Erythroblast (primary cell): ENCODE results near the gene RPLP1.
A peak's percentile ranks its signal among the peaks of the same experiment; 100 is the strongest.

Source experiments
- DNase-seq, 2 experiments: peaks; one replicate each; lab custom pipeline; 2025; lab: John Stamatoyannopoulos, UW
- GATA1 ChIP-seq: IDR thresholded peaks from 2 replicates; pipeline ENCODE4 v1.6.1; 2011; ENCODE audit warnings: low read depth, mild to moderate bottlenecking, control low read depth, low read length, moderate library complexity
- POLR2A ChIP-seq: IDR thresholded peaks from 2 replicates; pipeline ENCODE4 v1.6.1; 2011; ENCODE audit warnings: mild to moderate bottlenecking, low read length

RPLP1 gene

GRCh38 chr15:69454953-69455352, 2.3 kb downstream of the RPLP1 start:
- DNase-seq, result no peak
- TF ChIP-seq POLR2A (no peak), GATA1 (no peak)

- peak in 1 of 2 experiments; percentile 27 for DNase-seq
- TF ChIP-seq POLR2A (peak; percentile 25), GATA1 (no peak)
Observed at GRCh38 chr15:69456208-69457166, 3.9 kb downstream of the RPLP1 start.

DNA sequence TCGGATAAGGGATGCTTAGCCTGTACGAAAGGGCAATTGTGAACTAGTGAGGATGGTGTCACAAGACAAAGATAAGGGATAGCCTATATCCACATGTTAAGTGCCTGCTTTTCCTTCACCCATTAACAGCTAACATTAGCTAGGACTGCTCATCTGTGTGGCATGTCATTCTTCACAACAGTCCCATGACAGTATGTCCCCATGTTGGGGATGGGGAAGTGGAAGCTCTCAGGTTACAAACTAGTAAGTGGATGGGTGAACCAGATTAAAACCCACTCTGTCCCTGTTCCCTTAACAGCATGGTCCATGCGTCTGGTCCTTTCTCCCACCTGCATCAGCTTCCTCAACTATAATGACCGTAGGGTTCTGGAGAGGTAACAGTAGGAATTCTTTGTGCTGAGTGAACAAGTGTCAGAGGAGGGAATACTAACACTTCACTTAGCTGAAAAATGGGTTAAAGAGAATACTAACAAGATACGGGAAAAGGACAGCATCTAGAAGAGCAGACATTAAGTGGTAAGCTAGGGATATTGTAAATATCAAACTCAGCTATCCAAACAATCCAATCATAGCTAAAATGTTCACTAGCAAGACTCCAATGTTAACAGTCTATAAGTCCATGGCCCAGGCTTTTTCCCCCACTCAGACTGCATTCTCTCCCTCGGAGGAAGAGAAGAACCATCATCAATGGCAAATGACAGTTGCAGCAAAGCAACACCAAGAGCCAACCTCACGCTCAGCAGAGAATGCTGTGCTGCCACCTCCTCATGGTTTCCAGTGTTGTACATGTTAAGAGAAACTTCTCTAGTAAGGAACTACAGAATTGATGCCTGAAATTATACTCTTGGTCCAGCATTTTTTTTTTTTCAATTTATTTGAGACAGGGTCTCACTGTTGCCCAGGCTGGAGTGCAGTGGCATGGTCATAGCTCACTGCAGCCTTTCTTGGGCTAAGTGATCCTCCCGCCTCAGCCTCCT, 5.0 kb downstream of the RPLP1 start:
- DNase-seq, result no peak
- TF ChIP-seq POLR2A (no peak), GATA1 (no peak)

DNA sequence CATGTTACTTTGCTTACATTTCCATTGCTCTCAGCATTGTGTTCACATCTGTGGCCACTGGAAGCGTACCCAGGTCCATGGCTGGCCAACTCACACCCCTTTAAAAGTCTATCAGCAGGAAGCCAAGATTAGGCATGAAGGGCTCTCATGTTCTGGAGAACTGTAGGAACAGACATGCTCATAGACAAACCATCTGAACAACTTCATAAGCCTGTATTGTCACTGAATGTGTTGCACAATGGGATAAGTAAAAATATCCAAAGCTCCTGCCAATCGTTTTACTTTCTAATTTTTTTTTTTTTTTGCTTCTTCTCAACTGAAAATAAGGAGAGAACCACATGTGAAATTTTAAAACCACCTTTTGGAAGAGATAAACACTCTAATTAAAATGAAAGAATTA, 6.4 kb downstream of the RPLP1 start:
- no peak for DNase-seq
- no peak for TF ChIP-seq GATA1
- TF ChIP-seq POLR2A, result no peak

GRCh38 chr15:69460481-69460880, 7.9 kb downstream of the RPLP1 start:
- TF ChIP-seq POLR2A, result no peak
- no peak for TF ChIP-seq GATA1
- no peak for DNase-seq

DNA sequence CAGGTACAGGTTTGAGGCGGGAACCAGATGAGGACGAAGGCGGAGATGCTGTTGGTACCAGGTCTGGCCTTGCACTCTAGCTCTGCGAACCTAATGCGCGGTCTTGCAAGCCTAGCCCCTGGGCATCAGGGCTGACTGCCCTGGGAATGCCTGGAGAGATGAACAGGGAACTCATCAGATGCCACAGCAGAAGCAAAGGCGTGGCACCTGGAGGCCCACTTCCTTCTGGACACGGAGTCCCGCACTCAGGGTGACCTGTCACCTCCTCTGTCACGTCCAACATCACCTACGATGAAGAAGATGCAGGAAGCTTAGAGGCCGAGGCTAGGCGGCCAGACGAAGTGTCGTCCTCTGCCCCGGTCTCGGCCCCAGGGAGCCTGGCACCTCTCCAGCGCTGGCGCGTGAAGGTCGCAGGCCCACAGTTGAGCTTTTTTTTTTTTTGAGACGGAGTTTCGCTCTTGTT, 9.4 kb downstream of the RPLP1 start:
- DNase-seq, result no peak
- no peak for TF ChIP-seq GATA1
- TF ChIP-seq POLR2A, result no peak

DNA sequence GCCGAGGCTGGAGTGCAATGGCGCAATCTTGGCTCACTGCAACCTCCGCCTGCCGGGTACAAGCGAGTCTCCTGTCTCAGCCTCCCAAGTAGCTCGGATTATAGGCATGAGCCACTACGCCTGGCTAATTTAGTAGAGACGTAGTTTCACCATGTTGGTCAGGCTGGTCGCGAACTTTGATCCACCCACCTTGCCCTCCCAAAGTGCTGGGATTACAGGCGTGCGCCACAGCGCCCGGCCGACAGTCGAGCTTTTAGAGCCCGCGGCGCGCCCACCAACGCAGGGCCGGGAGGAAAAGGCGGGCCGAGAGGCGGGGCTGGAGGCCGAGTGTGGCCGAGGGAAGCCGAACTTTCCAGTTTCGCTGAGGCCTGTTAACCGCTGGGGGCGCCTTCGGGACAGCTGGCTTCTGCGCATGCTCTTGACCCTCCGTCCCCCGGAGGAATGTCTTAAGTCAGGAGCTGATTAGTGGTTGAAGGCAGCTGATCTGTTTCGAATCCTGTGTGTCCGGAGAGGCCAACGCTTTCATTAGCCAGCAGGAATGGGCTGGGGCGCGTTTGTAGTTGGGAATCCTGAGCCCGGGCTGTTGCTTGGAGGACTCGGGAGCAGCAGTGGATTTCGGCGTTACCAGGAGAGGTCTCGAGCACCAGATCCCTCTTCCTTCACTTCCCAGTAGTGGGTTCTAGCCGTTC, 10.0 kb downstream of the RPLP1 start:
- peak; percentile 97 for DNase-seq
- TF ChIP-seq GATA1 (no peak), POLR2A (peak; percentile 87)

DNA sequence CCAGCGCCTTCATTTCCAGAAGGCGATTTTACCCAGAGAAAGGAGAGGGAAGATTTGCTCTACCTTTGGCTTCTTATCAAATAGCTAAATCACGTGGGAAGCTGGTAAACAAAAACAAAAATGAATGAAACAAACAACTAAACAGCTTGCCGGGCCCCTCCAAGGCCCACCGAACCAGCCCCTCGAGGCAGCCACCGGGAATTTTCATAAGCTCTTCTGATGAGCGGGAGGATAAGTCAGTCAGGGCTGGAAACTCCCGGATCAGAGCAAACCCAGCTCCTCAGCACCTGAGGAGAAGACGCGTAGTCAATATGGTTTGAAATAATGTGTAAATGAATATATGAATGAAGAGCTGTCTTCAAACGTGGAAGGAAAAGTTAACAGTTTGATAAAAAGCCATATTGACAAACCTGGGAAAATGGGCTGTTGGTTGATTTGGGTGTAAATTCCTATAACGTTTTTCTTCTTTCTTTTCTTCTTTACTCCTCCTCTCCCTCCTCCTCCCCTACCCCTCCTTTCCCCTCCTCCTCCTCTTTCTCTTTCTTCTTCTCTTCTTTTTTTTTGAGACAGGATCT, 10.7 kb downstream of the RPLP1 start:
- no peak for TF ChIP-seq GATA1
- TF ChIP-seq POLR2A, result peak; percentile 51
- no peak for DNase-seq

GRCh38 chr15:69465253-69465652, 12.6 kb downstream of the RPLP1 start:
- no peak for TF ChIP-seq POLR2A
- no peak for TF ChIP-seq GATA1
- DNase-seq, result no peak

DNA sequence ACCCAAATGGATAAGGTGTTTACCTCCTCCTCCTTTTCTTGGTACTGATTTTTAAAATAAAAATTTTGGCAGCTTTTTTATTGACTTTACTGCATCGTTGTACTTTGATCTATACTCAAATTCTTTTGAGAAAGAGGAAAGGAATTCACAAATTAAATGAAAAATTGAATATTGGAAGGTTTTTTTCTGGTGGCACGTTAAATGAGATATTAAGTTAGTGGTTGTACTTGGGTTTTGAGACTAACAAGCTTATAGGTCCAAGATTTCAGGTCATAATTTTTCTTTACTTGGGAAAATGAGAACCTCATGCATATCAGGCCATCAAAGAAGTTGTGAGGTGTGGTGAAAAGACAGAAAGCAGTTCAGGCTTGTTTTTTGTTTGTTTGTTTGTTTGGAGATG, 14.1 kb downstream of the RPLP1 start:
- TF ChIP-seq GATA1, result no peak
- no peak for TF ChIP-seq POLR2A
- DNase-seq, result no peak

DNA sequence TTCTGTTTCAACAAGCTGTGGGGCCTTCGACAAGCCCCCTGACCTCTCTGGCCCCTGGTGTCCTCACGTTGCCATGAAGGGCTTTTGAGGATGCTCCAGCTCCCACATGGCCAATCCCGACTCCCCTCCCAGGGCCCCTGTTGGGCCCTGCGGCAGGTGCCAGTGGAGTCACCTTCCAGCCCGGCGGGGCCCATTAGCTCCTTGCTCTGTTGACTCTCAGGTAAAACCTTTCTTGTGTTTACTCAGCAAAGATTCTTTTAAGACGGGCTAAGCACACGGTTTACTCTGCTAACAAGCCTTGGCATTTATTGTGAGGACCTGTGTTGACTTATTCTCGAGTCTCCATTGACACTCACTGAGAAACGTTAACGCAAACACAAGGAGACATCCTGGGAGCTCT, 15.0 kb downstream of the RPLP1 start:
- no peak for DNase-seq
- TF ChIP-seq POLR2A (no peak), GATA1 (no peak)

DNA sequence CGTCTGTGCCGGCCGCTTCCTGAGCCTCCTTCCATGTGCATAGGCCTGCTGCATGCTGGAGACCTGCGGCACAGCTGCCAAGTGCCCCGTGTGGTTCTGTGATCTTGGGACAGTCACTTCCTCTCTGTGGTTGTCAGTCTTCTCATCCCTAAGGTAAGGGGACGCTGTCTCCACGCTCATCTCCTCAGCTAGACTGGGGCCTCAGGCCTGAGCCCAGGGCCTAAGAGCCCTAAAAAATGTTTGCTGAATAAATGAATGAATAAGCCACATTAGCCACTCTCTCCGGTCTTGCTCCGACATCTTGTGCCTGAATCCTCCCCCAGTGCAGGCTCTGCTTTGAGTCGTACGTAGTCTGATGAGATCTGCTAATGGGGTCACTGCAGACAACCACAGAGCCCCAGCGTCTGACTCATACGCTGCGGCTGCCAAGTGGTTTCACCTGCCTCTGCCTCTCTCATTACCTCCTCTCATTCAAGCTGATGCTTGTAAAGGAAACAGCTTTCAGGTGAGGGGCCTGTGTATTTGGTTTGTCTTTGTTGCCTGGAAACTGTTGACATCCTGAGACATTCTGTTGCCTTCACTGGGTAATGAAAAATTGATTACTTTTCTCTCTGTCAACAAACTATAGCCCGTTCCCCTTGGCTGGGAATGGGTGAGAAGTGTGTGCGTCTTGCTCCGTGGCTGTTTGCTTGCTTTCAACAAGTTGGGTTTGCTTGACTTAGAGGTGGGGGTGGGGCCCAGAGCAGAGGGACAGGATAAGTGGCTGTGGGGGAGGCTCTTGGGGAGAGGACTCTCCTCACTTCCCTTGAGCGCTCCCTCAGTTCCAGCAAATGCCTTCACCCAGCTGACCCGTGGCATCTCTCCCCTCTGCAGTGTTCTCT, 15.9 kb downstream of the RPLP1 start:
- no peak for TF ChIP-seq GATA1
- TF ChIP-seq POLR2A, result no peak
- no peak for DNase-seq
